PC-3 (cell line): ENCODE measurements around the gene TKFC. TPM values are rescaled to one million over a fixed set of nuclear protein-coding genes. Genes with fewer than 3 reads are reported as not detected.

Source experiments
- ATAC-seq: fragments of 200-7000 bp; cut with Tn5 transposase; 2 replicates; pipeline ENCODE4 v1.9.1; 2020; ENCODE audit warnings: mild to moderate bottlenecking, moderate library complexity
- Bru-seq: library from RNA; stranded (reverse); fragments of 400-500 nt; gene quantifications from one replicate; lab custom pipeline; 2021; lab: Mats Ljungman, UMichigan
- BruChase-seq, 2 experiments: library from RNA; stranded (reverse); fragments of 400-500 nt; gene quantifications; one replicate each; lab custom pipeline; 2021; lab: Mats Ljungman, UMichigan
- BruUV-seq: library from RNA; stranded (reverse); fragments of 400-500 nt; replicated peaks from 2 replicates; lab custom pipeline; 2021; lab: Mats Ljungman, UMichigan
- CTCF ChIA-PET: fragments of 300-600 bp; sonication (Branson Sonifier 250); formaldehyde crosslinking; loops from one replicate; lab custom pipeline; 2022; ENCODE audit warnings: antibody characterized with exemption; lab: Charles Lee
- POLR2A ChIA-PET: fragments of 300-600 bp; sonication (Branson Sonifier 250); formaldehyde crosslinking; loops from one replicate; lab custom pipeline; 2022; ENCODE audit warnings: antibody characterized with exemption; ENCODE audit not compliant: unreplicated experiment; lab: Charles Lee
- DNase-seq: peaks from one replicate; pipeline ENCODE4 v3.0.0-alpha.2; 2015
- H2AFZ ChIP-seq: fragments of 300-600 bp; sonication (generic); 2 replicates; pipeline ENCODE4 v1.6.0; 2016; ENCODE audit warnings: antibody characterized with exemption, low read length
- H3F3A ChIP-seq: fragments of 300-600 bp; sonication (generic); one replicate; pipeline ENCODE4 v1.6.0; 2017; ENCODE audit warnings: antibody characterized with exemption, low read length, control low read depth, mild to moderate bottlenecking; ENCODE audit not compliant: unreplicated experiment
- H3K27ac ChIP-seq: fragments of 300-600 bp; sonication (generic); 2 replicates; pipeline ENCODE4 v1.5.1; 2016; ENCODE audit warnings: mild to moderate bottlenecking, low read length
- H3K27me3 ChIP-seq: fragments of 300-600 bp; sonication (generic); 2 replicates; pipeline ENCODE4 v1.6.1; 2016; ENCODE audit warnings: low read length, mixed read lengths
- H3K36me3 ChIP-seq: fragments of 300-600 bp; sonication (generic); 2 replicates; pipeline ENCODE4 v1.6.1; 2016; ENCODE audit warnings: low read depth, mixed run types, low read length, mixed read lengths
- H3K4me1 ChIP-seq: fragments of 300-600 bp; sonication (generic); 2 replicates; pipeline ENCODE4 v1.5.1; 2016; ENCODE audit warnings: low read length; ENCODE audit not compliant: insufficient read depth
- H3K4me2 ChIP-seq: fragments of 300-600 bp; sonication (generic); 2 replicates; pipeline ENCODE4 v1.6.0; 2016; ENCODE audit warnings: low read length
- H3K4me3 ChIP-seq: fragments of 300-600 bp; sonication (generic); 2 replicates; pipeline ENCODE4 v1.5.1; 2016; ENCODE audit warnings: mild to moderate bottlenecking, low read length, mixed read lengths
- H3K79me2 ChIP-seq: fragments of 300-600 bp; sonication (generic); 2 replicates; pipeline ENCODE4 v1.6.1; 2017; ENCODE audit warnings: low read length, mixed read lengths
- H3K9ac ChIP-seq: fragments of 300-600 bp; sonication (generic); 2 replicates; pipeline ENCODE4 v1.6.0; 2016; ENCODE audit warnings: mild to moderate bottlenecking, low read length
- H3K9me2 ChIP-seq: fragments of 300-600 bp; sonication (generic); replicated peaks from 2 replicates; pipeline ENCODE4 v1.6.1; 2016; ENCODE audit warnings: mixed run types, low read length, mixed read lengths
- H3K9me3 ChIP-seq: fragments of 300-600 bp; sonication (generic); 2 replicates; pipeline ENCODE4 v1.6.1; 2016; ENCODE audit warnings: low read length, mixed read lengths
- H4K20me1 ChIP-seq: fragments of 300-600 bp; sonication (generic); 2 replicates; pipeline ENCODE4 v1.6.1; 2016; ENCODE audit warnings: low read length, mixed read lengths
- CTCF ChIP-seq: fragments of 300-600 bp; sonication (generic); conservative IDR thresholded peaks from 2 replicates; pipeline ENCODE4 v1.5.1; 2017; ENCODE audit warnings: antibody characterized with exemption, low read depth, mild to moderate bottlenecking, low read length
- EZH2 ChIP-seq: fragments of 300-600 bp; sonication (generic); IDR thresholded peaks from one replicate; pipeline ENCODE4 v1.6.1; 2017; ENCODE audit warnings: antibody characterized with exemption, mild to moderate bottlenecking, low read length; ENCODE audit not compliant: unreplicated experiment
- EZH2phosphoT487 ChIP-seq: fragments of 300-600 bp; sonication (generic); IDR thresholded peaks from 2 replicates; pipeline ENCODE4 v1.6.1; 2018; ENCODE audit warnings: mild to moderate bottlenecking, antibody characterized with exemption, low read length, borderline replicate concordance
- intact Hi-C: fragments of 100-400 bp; cut with micrococcal nuclease; formaldehyde crosslinking; loops from 2 replicates; pipeline ENCODE4 v1.9.0; 2023
- long read RNA-seq: library from polyadenylated mRNA; unstranded; transcript quantifications from one replicate; pipeline ENCODE4 v2.0.0, GENCODE V29; 2021; ENCODE audit not compliant: unreplicated experiment
- total RNA-seq: library from RNA; depleted of rRNA; stranded (reverse); fragments of >200 nt; gene quantifications from 2 replicates; pipeline ENCODE4 v1.2.3, GENCODE V29; 2014; rRNA removed

The TKFC gene, protein sequence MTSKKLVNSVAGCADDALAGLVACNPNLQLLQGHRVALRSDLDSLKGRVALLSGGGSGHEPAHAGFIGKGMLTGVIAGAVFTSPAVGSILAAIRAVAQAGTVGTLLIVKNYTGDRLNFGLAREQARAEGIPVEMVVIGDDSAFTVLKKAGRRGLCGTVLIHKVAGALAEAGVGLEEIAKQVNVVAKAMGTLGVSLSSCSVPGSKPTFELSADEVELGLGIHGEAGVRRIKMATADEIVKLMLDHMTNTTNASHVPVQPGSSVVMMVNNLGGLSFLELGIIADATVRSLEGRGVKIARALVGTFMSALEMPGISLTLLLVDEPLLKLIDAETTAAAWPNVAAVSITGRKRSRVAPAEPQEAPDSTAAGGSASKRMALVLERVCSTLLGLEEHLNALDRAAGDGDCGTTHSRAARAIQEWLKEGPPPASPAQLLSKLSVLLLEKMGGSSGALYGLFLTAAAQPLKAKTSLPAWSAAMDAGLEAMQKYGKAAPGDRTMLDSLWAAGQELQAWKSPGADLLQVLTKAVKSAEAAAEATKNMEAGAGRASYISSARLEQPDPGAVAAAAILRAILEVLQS
- total RNA-seq (56.9 and 88.5 TPM in 2 replicates), Bru-seq, nascent RNA (percentile 65 among the genes with signal in this experiment), BruChase-seq, experiment 1, labeled RNA remaining after a 6-hour chase (percentile 60 among the genes with signal in this experiment), BruChase-seq, experiment 2, labeled RNA remaining after a 2-hour chase (percentile 56 among the genes with signal in this experiment)
- long read RNA-seq, full-length matches to known transcripts: 23 of 69 reads
- long read RNA-seq, partial matches to known transcripts: 15 of 69 reads
- long read RNA-seq, other reads (novel, unspliced or antisense): 31 of 69 reads

- Histone ChIP-seq H3F3A (no peaks in the 10 kb centered on the region), H3K9me2 (no peaks in the 10 kb centered on the region), H3K79me2 (peaks cover 58% of the 10 kb centered on the region), H3K27ac (peak within 1 kb of the TSS; percentile 52), H4K20me1 (peaks cover 23% of the 10 kb centered on the region), H3K9me3 (no peaks in the 10 kb centered on the region), H2AFZ (peak within 1 kb of the TSS; percentile 64), H3K4me3 (peak within 1 kb of the TSS; percentile 95), H3K4me1 (peaks cover 30% of the 10 kb centered on the region), H3K27me3 (no peaks in the 10 kb centered on the region), H3K4me2 (peak within 1 kb of the TSS; percentile 88), H3K9ac (peak within 1 kb of the TSS; percentile 99), H3K36me3 (peaks cover 14% of the 10 kb centered on the region)
- DNase-seq (peak; percentile 97), ATAC-seq (peak; percentile 91)
- TF ChIP-seq EZH2phosphoT487 (no peak), CTCF (no peak), EZH2 (no peak)
- ChIA-PET POLR2A (no interaction called here), CTCF (no interaction called here)
- BruUV-seq: no TSS peak
- intact Hi-C loops: loop anchor here (10.0 kb wide), 1 partner anchor 78 kb away; no protein-coding TSS in a partner anchor
These were observed at the start of gene TKFC, which contains the start of gene DDB1 for GRCh38 chr11:61332797-61333549. Gene TKFC (plus strand): TSS chr11:61333228. CDS start chr11:61334729, 1,501 bp downstream. Gene DDB1 (minus strand): TSS chr11:61333105. CDS start chr11:61332968, 137 bp downstream.

- BruUV-seq: no TSS peak
- Histone ChIP-seq H2AFZ (no peak overlapping the region), H3K79me2 (no peaks in the 10 kb centered on the region), H3K27ac (no peak overlapping the region), H3K9me2 (no peaks in the 10 kb centered on the region), H3K9ac (no peak overlapping the region), H3K4me3 (no peak overlapping the region), H3K4me2 (no peak overlapping the region), H3K27me3 (no peaks in the 10 kb centered on the region), H3K4me1 (peaks cover 15% of the 10 kb centered on the region), H3K36me3 (no peaks in the 10 kb centered on the region), H3K9me3 (no peaks in the 10 kb centered on the region), H3F3A (no peaks in the 10 kb centered on the region), H4K20me1 (no peaks in the 10 kb centered on the region)
- CTCF ChIA-PET: no interaction called here
- DNase-seq (no peak), ATAC-seq (no peak)
- intact Hi-C loops: no loop called here
- POLR2A ChIA-PET: no interaction called here
- TF ChIP-seq CTCF (no peak), EZH2 (no peak), EZH2phosphoT487 (no peak)
These were observed 49.4 kb upstream of the TKFC start for GRCh38 chr11:61283613-61284012.
